Ovary (tissue), 3 donors: ENCODE results near the gene TSGA10.

Experiments
- POLR2A ChIP-seq: fragments of 450-650 bp; IDR thresholded peaks from one replicate; pipeline ENCODE4 v1.6.1; 2017; ENCODE audit warnings: antibody characterized with exemption, mild to moderate bottlenecking, moderate library complexity
- TF ChIP-seq, protein P1 (sequence below), 3 donors: fragments of 450-650 bp in 2 of 3; fragments of 200-600 bp in 1 of 3; IDR thresholded peaks; one replicate each; pipeline versions ENCODE4 v1.5.1 to v1.8.0; 2016 to 2022; ENCODE audit warnings: antibody characterized with exemption in 3 of 3, mild to moderate bottlenecking in 1 of 3
- donor health status: DM: no; HTN: no; CAD: no.

DNA sequence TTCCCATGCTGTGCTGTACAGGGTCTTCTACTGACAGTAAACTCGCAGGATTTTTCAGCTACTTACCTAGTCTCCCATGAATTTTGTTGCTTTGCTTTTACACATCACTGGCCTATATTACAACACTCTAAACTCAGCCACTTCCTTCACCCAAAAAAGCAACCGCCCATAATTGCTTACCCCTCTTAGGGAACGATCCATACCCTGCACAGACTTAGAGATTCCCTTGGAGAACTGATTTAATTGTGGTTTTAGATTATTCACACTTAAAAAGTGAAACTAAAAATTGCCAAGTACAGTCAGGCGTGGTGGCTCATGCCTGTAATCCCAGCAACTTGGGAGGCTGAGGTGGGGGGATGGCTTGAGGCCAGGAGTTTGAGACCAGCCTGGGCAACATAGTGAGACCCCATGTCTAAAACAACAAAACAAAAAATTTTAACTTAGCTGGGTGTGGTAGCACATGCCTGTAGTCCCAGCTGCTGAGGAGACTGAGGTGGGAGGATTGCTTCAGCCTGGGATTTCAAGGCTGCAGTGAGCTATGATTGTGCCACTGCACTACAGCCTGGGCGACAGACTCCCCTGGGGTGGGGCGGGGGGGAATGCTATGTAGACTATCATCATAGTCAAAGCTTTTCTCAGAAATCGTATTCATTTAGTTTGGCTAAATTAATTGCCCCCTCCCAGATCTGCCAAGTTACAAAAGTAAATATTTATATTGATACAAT lies 45.5 kb upstream of the TSGA10 start:
- TF ChIP-seq, protein P1, sequence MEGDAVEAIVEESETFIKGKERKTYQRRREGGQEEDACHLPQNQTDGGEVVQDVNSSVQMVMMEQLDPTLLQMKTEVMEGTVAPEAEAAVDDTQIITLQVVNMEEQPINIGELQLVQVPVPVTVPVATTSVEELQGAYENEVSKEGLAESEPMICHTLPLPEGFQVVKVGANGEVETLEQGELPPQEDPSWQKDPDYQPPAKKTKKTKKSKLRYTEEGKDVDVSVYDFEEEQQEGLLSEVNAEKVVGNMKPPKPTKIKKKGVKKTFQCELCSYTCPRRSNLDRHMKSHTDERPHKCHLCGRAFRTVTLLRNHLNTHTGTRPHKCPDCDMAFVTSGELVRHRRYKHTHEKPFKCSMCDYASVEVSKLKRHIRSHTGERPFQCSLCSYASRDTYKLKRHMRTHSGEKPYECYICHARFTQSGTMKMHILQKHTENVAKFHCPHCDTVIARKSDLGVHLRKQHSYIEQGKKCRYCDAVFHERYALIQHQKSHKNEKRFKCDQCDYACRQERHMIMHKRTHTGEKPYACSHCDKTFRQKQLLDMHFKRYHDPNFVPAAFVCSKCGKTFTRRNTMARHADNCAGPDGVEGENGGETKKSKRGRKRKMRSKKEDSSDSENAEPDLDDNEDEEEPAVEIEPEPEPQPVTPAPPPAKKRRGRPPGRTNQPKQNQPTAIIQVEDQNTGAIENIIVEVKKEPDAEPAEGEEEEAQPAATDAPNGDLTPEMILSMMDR (IDR thresholded peaks at IDR 0.05): no peak
- TF ChIP-seq POLR2A: no peak
